GM19035 (cell line): Measurements from ENCODE around the gene IST1.
A peak's percentile ranks its signal among the peaks of the same experiment; 100 is the strongest.
"Not testable (repeated sequence)": the region's sequence is repeated elsewhere in the genome, so short reads cannot be mapped to it uniquely, and the experiment has no call there.

Experiments
- ATAC-seq: cut with Tn5 transposase; IDR thresholded peaks from one replicate; pipeline ENCODE4 v1.9.1; 2021; ENCODE audit not compliant: unreplicated experiment

Gene IST1

GRCh38 chr16:71880176-71880575 lies 15.2 kb upstream of the IST1 start:
- ATAC-seq = no peak

- peak; percentile 45 for ATAC-seq
These were observed 12.7 kb upstream of the IST1 start for GRCh38 chr16:71882505-71883167.

- ATAC-seq = peak; percentile 47
These were observed 12.0 kb upstream of the IST1 start for GRCh38 chr16:71883168-71883848.

- peak; percentile 49 for ATAC-seq
These were observed 11.3 kb upstream of the IST1 start, which contains the start of gene ZNF821 for GRCh38 chr16:71883849-71884638. Gene ZNF821 (minus strand): TSS chr16:71884182. CDS start chr16:71879946, 4,236 bp downstream.

- ATAC-seq = no peak
These were observed 10.1 kb upstream of the IST1 start for GRCh38 chr16:71885261-71885650.

GRCh38 chr16:71889147-71889546 lies 6.2 kb upstream of the IST1 start:
- no peak for ATAC-seq

- ATAC-seq = no peak
These were observed 1.5 kb upstream of the IST1 start for GRCh38 chr16:71893888-71894228.

GRCh38 chr16:71894229-71894920 lies 956 bp upstream of the IST1 start:
- peak; percentile 23 for ATAC-seq

- peak; percentile 30 for ATAC-seq
These were observed 491 bp downstream of the IST1 start for GRCh38 chr16:71895679-71896365.

GRCh38 chr16:71896764-71897368 lies 1.5 kb downstream of the IST1 start:
- ATAC-seq = no peak

- ATAC-seq = no peak
These were observed 3.8 kb downstream of the IST1 start for GRCh38 chr16:71899171-71899570.

- no peak for ATAC-seq
These were observed 7.5 kb downstream of the IST1 start for GRCh38 chr16:71902656-71903365.

- no peak for ATAC-seq
These were observed 8.3 kb downstream of the IST1 start for GRCh38 chr16:71903608-71904007.

GRCh38 chr16:71904239-71904638 lies 8.9 kb downstream of the IST1 start:
- ATAC-seq = no peak

- not testable (repeated sequence) for ATAC-seq
These were observed 10.4 kb downstream of the IST1 start for GRCh38 chr16:71905765-71906164.

- ATAC-seq = no peak
These were observed 15.8 kb downstream of the IST1 start for GRCh38 chr16:71911121-71911520.

GRCh38 chr16:71912534-71913275 lies 17.4 kb downstream of the IST1 start:
- ATAC-seq = no peak

GRCh38 chr16:71914802-71915201 lies 19.5 kb downstream of the IST1 start:
- no peak for ATAC-seq

GRCh38 chr16:71915350-71915749 lies 20.0 kb downstream of the IST1 start:
- ATAC-seq = no peak
